ENCODE data around the gene ADAM33. TPM values are rescaled to one million over a fixed set of nuclear protein-coding genes. Genes with fewer than 3 reads are reported as not detected.

The ADAM33 gene
- total and polyA plus RNA-seq, 2 of the 8 experiments (the other 6 are each of a cell fraction or from before 2014, with no cell fraction given) = 4.2 to 6.0 TPM

- H4K5ac ChIP-seq (ENCODE audit: insufficient read length, low read depth, low read length) = no peak overlapping the region
- H3K79me1 ChIP-seq (ENCODE audit: low read depth, low read length) = no peaks in the 10 kb centered on the region
- H3K27me3 ChIP-seq (replicated peaks in 1 of 4; ENCODE audit: control insufficient read depth in 3 of 4, extremely low read depth in 1 of 4, insufficient read depth in 3 of 4, low read length in 3 of 4) = no peaks in the 10 kb centered on the region
- no peak overlapping the region for H2BK20ac ChIP-seq (ENCODE audit: low read length)
- H3K9me3 ChIP-seq (ENCODE audit: insufficient read depth in 2 of 2, low read depth in 1 of 2, low read length in 1 of 2) = no peaks in the 10 kb centered on the region
- no peak overlapping the region for H2AFZ ChIP-seq (ENCODE audit: low read length)
- H3K4ac ChIP-seq (replicated peaks; ENCODE audit: insufficient read length, low read depth, low read length) = no peak overlapping the region
- no peak overlapping the region for H2BK15ac ChIP-seq (ENCODE audit: low read length)
- no peak for DNase-seq (ENCODE audit: low read depth in 1 of 2, low spot score in 2 of 2)
- 96% methylated on average over 2 of the region's 2 CpGs; no CpG with 5 or more reads in 1 of the 2 experiments for WGBS, 2 experiments (ENCODE audit: extremely low coverage in 1 of 2, insufficient coverage in 1 of 2, insufficient read length in 1 of 2, insufficient replicate concordance in 2 of 2, low coverage in 1 of 2, low lambda C conversion rate in 2 of 2, missing lambda C conversion rate in 1 of 2)
- no peak overlapping the region for H3K14ac ChIP-seq (ENCODE audit: insufficient read length)
- no peak overlapping the region for H3K23ac ChIP-seq (ENCODE audit: insufficient read length)
- H2AK5ac ChIP-seq (ENCODE audit: low read depth, low read length) = no peak overlapping the region
- H4K8ac ChIP-seq (ENCODE audit: extremely low read depth, insufficient read depth, low read length) = no peak overlapping the region
- H2BK5ac ChIP-seq (ENCODE audit: low read depth, low read length) = no peak overlapping the region
- H3K56ac ChIP-seq (replicated peaks; ENCODE audit: insufficient read length, low read depth, low read length) = no peak overlapping the region
- H4K91ac ChIP-seq (replicated peaks; ENCODE audit: insufficient read length, low read length) = no peak overlapping the region
- POLR2A ChIA-PET (ENCODE audit: partially characterized antibody) = no interaction called here
- no peak overlapping the region for H3K9ac ChIP-seq (replicated peaks in 1 of 4; ENCODE audit: extremely low read depth in 1 of 4, low read depth in 3 of 4, low read length in 3 of 4)
- no peaks in the 10 kb centered on the region for H3K36me3 ChIP-seq (ENCODE audit: control insufficient read depth in 2 of 4, insufficient read depth in 4 of 4, low read length in 3 of 4)
- H3K79me2 ChIP-seq (ENCODE audit: control insufficient read depth in 1 of 2, insufficient read depth in 2 of 2, low read length in 2 of 2) = no peaks in the 10 kb centered on the region
- no peak overlapping the region for H2BK12ac ChIP-seq (ENCODE audit: low read depth, low read length)
- H3K4me3 ChIP-seq (ENCODE audit: extremely low read depth in 1 of 4, insufficient read depth in 2 of 4, low read depth in 3 of 4, low read length in 4 of 4) = no peak overlapping the region
- no peak for FAIRE-seq
- H3K4me1 ChIP-seq (replicated peaks in 1 of 4; ENCODE audit: control insufficient read depth in 3 of 4, insufficient read depth in 4 of 4, low read length in 3 of 4) = peaks cover 0 to 6% (median 0%) of the 10 kb centered on the region in 4 experiments; a peak in 2 of 7 replicates
- no peak overlapping the region for H3K4me2 ChIP-seq (ENCODE audit: insufficient read depth in 1 of 2, low read depth in 2 of 2, low read length in 2 of 2)
- H3K23me2 ChIP-seq (ENCODE audit: low read depth, low read length) = no peaks in the 10 kb centered on the region
- H3K18ac ChIP-seq (ENCODE audit: extremely low read depth, low read length) = no peak overlapping the region
- CTCF ChIA-PET (ENCODE audit: partially characterized antibody) = interaction anchor here (0.9 kb wide), 1 partner anchor 64 kb away, joined by 3 read pairs; no protein-coding TSS in a partner anchor
- no peak overlapping the region for H2BK120ac ChIP-seq (replicated peaks; ENCODE audit: low read depth, low read length)
- H3K27ac ChIP-seq (ENCODE audit: low read depth, low read length) = no peak overlapping the region
- H4K20me1 ChIP-seq (replicated peaks in 1 of 2; ENCODE audit: control insufficient read depth in 1 of 2, insufficient read depth in 2 of 2, low read length in 2 of 2) = no peaks in the 10 kb centered on the region
- no peak for TF ChIP-seq PHF8 (conservative IDR thresholded peaks at IDR 0.05; ENCODE audit: low read depth, low read length)
- TF ChIP-seq CTBP2 (IDR thresholded peaks at IDR 0.05; ENCODE audit: borderline replicate concordance, insufficient read depth, insufficient read length, low read length) = no peak
- TF ChIP-seq TBP (IDR thresholded peaks at IDR 0.05; ENCODE audit: low read depth, low read length) = no peak
- no peak for TF ChIP-seq TAF7 (optimal IDR thresholded peaks at IDR 0.05; ENCODE audit: borderline replicate concordance, low read depth, low read length)
- TF ChIP-seq SRF (IDR thresholded peaks at IDR 0.05; ENCODE audit: low read depth, low read length) = no peak
- TF ChIP-seq CEBPB (IDR thresholded peaks at IDR 0.05; ENCODE audit: low read depth, low read length) = no peak
- no peak for TF ChIP-seq RNF2 (IDR thresholded peaks at IDR 0.05; ENCODE audit: borderline replicate concordance, low read depth, low read length, missing control alignments, poor library complexity, severe bottlenecking)
- no peak for TF ChIP-seq MAX (IDR thresholded peaks at IDR 0.05)
- TF ChIP-seq USF2 (IDR thresholded peaks at IDR 0.05; ENCODE audit: low read length) = no peak
- TF ChIP-seq POLR2AphosphoS5 (IDR thresholded peaks at IDR 0.05; ENCODE audit: low read depth, low read length) = no peak
- no peak for TF ChIP-seq BRCA1 (IDR thresholded peaks at IDR 0.05; ENCODE audit: low read depth, low read length)
- TF ChIP-seq SP1 (IDR thresholded peaks at IDR 0.05; ENCODE audit: low read depth, low read length) = no peak
- TF ChIP-seq ZNF274 (IDR thresholded peaks at IDR 0.05; ENCODE audit: borderline replicate concordance, extremely low read depth, low read length) = no peak
- no peak for TF ChIP-seq TCF12 (IDR thresholded peaks at IDR 0.05; ENCODE audit: low read depth, low read length)
Observed at GRCh38 chr20:3627476-3627875, 54.3 kb downstream of the ADAM33 start.

Measured in H1 (cell line).